Stimulated activated CD4-positive, alpha-beta T cell treated with anti-CD3 and anti-CD28 coated beads, TNF-alpha, amount 100 ng/mL, for 1 hour (primary cell): Measurements from ENCODE around the gene SCUBE2.

Experiments used
- DNase-seq, 3 donors: peaks; one replicate each; pipeline ENCODE4 v3.0.0-alpha.2; 2020; ENCODE audit warnings: low read depth in 3 of 3, low spot score in 1 of 3

SCUBE2 gene

DNA sequence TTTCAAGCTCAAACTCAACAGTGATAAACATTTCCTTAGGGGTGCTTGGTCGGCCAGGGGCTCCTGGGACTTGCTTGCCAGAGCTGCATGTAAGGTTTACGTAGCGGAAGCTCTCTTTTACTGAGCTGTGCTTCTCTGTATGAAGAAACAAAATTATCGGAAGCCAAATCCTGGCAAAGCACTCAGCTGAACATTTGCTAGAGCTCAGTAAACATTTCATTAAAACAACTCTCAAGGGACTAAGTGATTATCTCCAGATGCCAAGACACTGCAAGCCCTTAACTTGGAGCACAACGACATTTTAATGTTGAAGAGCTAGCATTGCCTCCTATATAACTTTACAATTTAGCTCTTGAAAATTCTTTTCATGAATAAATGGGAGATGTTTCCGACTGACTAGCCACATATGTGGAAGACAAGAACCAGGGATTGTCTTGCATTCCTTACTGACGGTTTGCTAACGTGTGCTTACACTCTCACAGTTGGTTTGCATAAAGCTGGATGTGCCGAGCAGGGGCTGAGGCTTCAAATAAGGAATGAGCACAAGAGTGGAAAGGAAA lies 43.4 kb downstream of the SCUBE2 start:
- DNase-seq, result no peak

DNA sequence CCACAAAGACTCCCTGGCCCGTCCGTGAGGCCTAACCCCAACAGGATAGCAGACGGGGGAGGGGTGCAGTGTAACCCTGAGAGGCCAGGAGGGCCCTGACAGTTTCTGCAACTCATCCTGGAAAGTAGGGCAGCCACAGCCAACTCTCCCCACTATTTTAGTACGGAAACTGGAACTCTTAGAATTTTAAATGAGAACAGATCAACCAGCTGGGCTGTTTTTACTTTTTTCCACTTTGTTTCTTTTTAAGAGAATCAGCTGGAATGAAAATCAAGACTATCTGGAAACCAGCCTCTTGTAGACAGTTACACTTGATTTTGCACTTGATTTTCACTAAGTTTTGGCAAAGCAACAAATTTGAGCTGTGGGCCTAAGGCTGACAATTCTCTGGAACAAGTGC lies 44.9 kb downstream of the SCUBE2 start:
- no peak for DNase-seq

DNA sequence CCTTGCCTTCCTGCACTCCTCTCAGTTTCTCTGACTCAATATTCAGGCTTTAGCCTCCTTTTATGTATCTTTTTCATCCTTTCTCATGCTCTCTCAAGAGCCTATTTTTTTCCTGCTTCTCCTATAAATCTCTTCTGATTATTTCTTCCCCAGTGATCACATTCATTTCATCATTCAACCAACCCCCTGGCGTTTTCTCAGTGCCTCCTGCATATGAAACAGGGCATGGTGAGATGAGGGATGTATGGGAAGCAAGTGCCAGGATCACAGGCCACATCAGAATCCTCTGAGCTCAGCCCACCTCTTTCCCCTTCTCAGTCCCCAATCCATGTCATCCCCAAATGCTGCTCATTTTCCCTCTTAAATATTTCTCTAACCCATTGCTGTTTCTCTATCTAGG lies 48.9 kb downstream of the SCUBE2 start:
- DNase-seq, result no peak

DNA sequence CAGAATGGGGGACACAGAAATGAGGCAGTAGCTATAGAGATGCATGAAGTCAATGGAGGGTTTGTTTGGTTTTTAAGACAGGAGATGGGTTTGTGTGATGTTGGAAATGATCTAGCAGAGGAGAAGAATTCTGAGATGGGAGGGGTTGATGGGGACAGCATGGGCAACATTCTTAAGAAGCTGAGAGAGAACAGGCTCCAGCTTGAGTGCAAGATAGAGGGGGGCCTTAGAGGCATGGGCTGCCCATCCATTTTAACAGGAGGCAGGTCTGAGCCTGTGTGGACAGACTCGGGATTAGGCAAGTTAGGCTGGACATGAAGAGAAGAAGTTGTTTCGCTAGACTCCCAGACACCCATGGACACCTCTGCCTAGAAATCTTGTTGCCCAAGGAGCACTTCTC lies 49.7 kb downstream of the SCUBE2 start:
- no peak for DNase-seq

DNA sequence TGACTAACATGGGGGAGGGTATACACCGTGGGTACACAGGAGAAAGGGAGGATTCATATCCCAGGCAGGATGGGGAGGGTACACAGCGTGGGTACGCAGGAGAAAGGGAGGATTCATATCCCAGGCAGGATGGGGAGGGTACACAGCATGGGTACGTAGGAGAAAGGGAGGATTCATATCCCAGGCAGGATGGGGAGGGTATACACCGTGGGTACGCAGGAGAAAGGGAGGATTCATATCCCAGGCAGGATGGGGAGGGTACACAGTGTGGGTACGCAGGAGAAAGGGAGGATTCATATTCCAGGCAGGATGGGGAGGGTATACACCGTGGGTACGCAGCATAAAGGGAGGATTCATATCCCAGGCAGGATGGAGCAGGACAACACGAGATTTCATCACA lies 51.0 kb downstream of the SCUBE2 start:
- no peak for DNase-seq

DNA sequence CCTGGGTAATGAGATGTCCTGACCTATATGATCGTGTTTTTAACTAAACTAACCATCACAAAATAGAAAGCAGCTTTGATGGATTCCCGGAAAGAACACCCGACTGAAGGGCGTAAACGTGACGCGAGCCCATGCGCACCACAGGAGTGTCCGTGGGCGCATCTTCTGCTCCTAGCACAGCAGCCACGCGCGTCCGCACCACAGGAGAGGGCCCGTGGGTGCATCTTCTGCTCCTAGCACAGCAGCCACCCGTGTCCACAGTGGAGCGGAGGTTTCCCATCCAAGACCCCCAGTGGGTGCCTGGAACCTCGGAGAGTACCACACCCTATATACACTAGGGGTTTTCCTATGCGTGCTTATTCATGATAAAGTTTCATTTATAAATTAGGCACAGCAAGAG lies 51.5 kb downstream of the SCUBE2 start:
- no peak for DNase-seq

DNA sequence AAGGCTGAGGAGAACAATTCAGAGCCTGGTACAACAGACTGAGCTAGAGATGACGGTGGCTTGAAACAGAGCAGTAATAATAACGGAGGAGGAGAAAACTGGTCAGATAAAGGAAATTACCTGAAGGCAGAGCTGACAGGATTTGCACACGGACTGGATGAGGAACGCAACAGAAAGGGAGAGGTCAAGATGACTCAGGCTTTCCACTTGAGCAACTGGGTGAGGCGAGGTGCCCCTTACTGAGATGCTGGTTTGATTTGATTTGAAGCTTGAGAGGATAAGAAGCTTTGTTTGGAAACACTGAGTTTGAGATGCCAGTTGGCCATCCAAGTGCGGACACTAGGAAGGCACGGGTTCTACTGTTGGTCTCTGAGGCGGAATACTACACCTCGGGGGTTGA lies 52.2 kb downstream of the SCUBE2 start:
- DNase-seq, result no peak

DNA sequence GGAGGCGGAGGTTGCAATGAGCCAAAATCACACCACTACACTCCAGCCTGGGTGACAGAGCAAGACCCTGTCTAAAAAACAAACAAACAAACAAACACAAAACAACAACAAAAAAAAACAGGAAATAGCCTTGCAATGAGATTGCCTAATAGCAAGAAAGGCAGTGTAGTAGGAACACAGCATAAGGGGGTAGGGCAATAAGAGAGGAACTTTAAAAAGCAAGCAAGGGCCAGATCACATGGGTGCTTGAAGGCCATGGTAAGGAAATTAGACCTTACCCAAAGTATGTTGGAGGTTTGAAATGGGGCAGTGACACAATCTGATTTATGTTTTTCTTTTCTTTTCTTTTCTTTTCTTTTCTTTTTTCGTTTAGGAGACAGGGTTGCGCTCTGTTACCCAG lies 52.9 kb downstream of the SCUBE2 start:
- no peak for DNase-seq

DNA sequence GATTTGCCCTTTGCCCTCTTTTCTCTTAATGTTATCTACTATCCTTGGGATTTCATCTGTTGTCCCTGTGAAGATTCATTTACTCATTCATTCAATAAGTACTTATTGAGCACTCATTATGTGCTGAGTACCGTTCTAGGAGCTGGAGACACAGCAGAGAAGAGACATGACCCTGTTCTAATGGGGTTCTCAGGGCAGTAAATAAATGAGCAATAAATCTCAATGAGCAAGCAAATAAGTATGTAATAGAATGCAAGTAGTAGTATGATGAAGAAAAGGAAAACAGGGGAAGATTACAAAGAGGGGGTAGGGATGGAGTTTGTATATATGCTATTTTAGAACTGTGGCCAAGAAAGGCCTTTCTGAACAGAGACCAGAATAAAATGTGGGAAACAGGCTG lies 53.4 kb downstream of the SCUBE2 start:
- no peak for DNase-seq

DNA sequence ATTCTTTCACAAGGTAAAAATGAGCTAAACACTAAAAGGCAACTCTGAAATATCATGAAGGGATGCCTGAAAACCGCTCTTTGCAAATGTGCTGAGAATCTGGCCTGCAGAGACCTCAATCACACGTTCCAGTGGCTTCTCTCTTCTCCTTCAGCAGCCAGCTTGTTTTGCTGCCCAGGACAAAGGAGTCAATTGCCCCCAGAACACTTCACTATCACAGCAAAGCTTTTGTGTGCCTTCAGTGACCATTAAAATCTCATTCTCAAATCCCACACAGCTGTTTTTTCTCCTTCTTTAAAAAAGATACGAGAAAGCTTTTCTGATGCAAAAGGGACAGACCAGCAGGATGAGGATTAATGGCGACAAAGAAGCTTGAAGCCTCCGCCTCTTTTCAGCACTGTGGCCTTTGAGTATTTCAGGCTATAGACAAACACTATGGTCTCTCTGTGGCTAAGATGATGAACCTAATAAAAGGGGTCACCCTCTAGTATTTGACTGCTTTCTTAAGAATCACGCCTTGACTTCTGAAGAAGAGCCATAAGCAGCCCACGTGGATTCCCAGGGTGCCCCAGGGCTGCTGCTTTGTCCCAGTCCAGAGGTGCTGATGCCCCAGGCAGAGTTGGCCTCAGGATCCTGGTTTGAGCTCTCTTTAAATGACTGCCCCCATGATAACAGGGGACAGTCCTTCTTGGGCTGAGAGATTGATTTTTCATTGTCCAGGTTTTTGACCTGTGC lies 54.2 kb downstream of the SCUBE2 start:
- DNase-seq, result no peak

DNA sequence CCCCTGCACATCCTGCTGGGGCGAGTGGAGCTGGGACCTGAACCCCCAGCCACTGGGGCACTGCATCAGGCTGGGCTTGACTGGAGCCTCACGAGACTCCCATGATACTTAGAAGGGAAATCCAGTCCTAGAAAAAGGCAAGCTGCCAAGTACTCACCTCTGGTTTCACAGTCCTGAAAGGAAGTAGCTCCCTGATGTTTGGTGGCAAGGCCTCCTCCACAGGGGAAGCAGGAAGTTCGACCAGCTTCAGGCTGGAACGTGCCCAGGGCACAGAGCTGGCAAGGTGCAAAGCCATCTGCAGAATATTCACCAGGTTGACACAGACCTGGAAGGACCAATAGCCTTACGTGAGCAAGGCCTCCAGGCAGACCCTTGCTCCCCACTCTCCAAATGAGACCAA lies 60.8 kb downstream of the SCUBE2 start:
- no peak for DNase-seq

DNA sequence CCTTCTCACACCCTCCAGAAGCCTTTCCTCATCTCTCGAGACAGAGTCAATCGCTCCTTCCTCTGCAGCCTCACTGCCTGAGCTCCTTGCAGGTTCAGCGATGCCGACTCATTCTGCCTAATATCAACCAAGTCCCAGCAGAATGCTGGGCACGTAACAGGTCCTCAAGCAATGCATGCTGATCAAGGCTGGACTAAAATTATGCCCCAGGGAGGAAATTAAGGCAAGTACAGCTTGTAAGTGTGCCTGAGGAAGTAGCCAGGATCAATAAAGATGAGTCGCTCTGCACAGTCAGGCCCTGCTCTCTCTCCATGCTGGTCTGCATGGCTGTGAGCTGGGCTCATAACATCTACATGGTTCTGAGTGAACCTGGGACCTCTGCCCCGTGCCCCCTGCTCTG lies 62.0 kb downstream of the SCUBE2 start:
- DNase-seq, result no peak

DNA sequence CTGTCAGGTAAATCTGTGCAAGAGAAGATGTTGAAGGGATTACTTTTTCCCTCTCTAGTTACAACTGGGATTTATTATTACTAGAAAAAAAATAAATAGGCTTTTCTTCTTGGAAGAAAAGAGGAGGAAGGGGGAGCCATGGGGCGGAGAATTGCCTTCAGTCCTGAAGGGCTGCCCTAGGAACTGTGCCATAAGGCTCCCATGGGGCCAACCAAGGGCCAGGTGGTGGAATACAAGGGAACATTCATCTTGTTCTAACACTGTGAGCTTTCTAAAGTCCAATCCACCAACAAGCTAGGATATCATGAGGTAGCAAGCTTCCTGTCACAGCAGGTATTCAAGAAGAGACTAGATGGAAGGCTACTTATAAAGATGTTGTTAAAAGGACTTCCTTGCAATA lies 62.8 kb downstream of the SCUBE2 start:
- DNase-seq, result no peak

DNA sequence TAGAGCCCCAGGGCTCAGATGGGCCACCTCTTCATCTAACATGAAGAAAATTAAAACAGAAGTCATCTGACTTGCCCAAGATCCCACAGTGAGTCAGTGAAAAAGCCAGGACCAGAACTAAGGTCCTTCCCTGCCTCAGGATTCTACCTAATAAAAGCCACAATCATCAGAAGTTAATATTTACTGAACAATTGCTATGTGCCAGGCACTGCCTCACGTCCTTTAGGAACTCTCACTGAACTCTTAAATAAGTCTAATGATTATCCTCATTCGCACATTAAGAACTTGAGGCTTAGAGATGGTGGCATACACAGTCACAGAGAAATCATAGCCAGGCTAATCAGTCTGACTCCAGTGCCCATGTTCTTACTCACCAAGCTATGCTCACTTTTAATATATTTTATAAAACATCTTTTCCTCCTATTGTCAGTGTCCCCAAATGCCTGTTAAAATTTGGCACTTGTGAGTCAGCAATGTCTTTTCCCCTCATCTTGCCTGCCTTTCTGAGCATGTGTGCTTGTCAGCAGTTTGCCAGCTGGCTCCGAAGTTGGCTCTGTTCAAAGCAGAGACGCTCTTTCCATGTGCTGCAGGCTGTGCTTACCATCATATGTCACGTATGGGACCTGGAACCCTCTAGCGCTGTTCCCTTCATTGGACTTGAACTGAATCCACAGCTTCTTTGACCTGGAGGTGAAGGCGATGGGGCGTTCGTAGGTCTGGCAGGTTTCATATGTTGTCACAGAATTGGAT lies 66.1 kb downstream of the SCUBE2 start:
- no peak for DNase-seq

DNA sequence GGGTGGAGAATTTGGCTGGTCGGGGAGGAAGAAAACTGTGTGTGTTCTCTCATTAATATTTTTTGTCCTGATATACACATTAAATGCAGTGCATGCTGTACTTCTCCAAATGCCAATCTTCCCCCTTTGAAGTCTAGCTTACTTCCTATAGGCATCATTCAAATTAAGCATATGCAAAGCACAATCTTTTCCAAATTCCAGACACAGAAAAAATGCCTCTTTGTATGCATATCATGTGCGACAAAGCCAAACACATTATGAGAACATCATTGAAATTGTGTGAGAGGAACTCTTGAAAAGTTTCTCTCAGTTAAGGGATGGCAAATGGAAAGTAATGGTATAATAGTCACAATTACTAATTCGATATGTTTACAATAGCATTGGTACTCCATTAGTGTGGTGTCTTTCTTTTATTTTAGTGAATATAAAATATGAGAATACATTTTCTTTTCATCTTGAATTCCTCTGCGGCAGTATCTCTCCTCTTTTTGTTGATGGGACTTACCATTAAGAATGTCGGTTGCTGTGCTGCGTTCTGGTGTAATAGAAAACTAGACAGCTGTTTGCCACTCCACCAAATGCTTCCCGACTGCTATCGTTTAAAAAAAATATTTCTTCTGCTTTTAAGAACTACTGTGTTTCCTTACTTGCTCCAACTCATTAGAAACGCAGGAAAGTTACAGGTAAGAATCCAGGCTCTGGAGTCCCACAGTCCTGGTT lies 68.3 kb downstream of the SCUBE2 start:
- no peak for DNase-seq

DNA sequence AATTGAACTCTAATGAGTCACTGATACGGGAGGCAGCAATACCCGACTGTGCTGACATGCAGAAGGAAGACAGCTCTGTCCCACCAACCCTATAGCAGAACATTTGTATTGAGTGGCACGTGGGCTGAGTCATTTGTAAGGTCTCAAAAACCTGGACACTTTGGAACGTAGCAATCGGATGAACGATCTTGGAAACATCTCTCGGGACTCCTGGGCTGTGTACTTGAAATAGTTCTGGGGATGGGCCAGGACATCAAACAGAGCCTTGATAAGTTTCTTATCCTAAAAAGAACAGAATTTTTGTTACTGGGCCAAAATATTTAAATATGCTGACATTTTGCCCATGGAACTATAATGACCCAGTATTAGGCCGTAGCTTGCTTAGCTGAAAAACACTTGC lies 70.5 kb downstream of the SCUBE2 start:
- no peak for DNase-seq

DNA sequence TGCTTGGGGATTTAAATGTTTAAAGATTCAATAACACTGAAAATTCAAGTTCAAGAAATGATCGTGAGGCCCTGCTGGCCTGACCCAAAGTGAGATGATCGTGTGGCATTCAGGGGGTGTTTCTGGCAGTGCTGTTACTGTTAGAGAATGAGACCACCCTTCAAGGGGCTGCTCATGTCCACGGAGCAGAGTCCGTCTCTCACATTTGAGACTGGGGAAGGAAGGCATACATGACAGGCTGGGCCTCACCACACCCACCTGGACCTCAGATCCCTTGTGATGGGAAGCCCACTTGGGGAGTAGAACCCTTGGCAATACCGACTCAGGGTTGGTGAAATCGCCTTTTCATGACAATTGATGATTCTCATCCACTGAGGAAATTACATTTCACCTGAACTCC lies 71.5 kb downstream of the SCUBE2 start:
- DNase-seq, result no peak

DNA sequence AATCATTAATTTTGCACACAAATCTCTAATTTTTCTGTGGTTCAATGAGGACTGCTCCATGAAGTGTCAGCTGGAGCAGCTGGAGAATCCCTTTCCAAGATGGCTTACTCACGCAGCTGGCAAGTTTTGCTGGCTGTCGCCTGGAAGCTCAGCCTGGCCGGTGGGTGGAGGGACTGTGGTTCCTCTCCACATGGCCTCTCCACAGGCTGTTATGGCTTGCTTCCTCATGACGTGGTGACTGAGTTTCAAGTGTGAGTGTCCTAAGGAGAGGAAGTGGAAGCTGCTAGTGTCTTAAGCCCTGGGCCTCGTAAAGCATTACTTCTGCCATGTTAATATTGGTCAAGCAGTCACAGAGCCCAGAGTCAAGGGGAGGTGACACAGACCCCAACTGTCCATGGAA lies 73.6 kb downstream of the SCUBE2 start:
- DNase-seq, result no peak

DNA sequence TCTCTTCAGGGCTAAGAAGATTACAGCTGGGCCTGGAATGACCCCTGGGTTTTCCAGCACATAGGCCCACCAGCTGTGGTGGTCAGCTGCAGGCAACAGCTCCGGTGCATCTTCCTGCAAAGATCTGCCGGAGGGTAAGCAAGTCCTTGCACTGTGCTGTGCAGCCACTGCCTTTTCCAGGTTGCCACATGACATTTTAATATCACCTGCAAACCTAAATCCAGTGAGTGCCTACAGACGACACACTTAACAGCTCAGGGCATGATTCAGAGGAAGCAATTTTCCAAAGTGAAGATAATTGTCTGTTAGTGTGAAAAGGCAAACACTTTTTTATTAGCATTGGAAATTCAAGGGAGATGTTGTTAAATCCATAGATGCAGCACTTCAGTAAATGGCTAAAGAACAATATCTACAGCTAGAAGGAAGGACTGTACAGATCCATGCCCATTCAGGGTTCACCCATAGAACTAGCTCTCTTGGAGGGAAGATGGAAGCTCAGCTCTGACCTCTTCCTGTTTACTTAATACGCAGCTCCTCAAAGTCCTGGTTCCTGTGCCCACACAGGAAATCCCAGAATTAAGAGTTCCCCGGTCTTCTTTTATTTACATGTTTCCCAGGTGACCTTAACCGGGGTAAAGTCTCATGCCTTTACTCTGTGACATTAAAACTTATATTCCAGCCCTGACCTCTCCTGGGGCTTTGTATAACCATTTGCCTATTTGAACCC lies 74.3 kb downstream of the SCUBE2 start:
- no peak for DNase-seq

DNA sequence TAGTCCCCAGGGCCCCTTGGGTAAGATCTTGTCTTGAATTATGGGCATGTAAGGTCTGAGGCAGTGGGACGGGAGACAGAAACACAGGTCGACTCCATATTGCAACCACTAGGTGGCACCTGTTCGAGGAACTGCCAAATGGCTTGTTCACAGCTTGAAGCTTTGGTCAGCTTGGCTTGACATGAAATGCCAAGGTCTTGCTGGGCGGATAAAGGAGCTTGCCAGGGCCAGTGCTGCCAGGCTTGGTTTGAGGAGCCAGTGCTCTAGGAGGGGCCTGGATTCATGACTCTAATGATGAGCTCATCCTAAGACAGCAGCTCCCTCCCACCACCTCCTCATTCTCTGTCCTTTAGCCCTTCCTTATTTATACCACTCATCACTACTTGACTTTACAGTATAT lies 75.7 kb downstream of the SCUBE2 start:
- DNase-seq, result peak in 2 of 3 donors; percentile 6 to 24

DNA sequence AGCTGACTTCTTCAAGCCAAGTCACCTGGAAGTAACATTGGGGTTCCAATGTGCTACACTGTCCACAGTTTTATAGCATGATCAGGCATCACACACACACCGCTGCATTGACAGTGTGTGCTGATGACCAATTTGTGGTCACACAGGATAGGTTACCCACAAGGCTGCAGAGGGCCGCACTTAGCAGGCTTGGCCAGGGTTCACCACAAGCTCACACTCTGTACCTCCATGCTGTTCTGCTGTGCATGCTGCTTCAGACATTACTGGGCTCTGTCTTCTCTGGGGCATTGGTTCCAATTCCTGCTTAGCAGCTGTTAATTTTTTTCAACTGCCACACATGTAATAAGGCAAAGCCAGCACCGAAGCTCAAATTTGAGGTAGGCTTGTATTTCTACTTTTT lies 76.6 kb downstream of the SCUBE2 start:
- no peak for DNase-seq
